Endothelial cell of hepatic sinusoid (primary cell): ENCODE data around the gene CNNM4.

Experiments used
- in situ Hi-C: cut with HindIII; loops from 2 replicates; pipeline ENCODE4 v1.10.0; 2017; ENCODE audit warnings: low sequenced_read_pairs

Gene CNNM4

GRCh38 chr2:96760036-96760985 is at the start of gene CNNM4:
Gene CNNM4 (plus strand): TSS chr2:96760902. CDS start chr2:96761000, 98 bp downstream.
- in situ Hi-C loops: no loop called here

- in situ Hi-C loops: no loop called here
These were observed 49.7 kb upstream of the CNNM4 start for GRCh38 chr2:96710985-96711384.

GRCh38 chr2:96715658-96716057 is 45.0 kb upstream of the CNNM4 start:
- in situ Hi-C loops: no loop called here

- in situ Hi-C loops: no loop called here
These were observed 44.3 kb upstream of the CNNM4 start for GRCh38 chr2:96716388-96716787.

- in situ Hi-C loops: no loop called here
These were observed 34.6 kb upstream of the CNNM4 start for GRCh38 chr2:96726131-96726530.

GRCh38 chr2:96727431-96727830 is 33.3 kb upstream of the CNNM4 start:
- in situ Hi-C loops: no loop called here

GRCh38 chr2:96729748-96730147 is 31.0 kb upstream of the CNNM4 start:
- in situ Hi-C loops: no loop called here

- in situ Hi-C loops: no loop called here
These were observed 30.5 kb upstream of the CNNM4 start for GRCh38 chr2:96730212-96730611.

GRCh38 chr2:96733931-96734330 is 26.8 kb upstream of the CNNM4 start:
- in situ Hi-C loops: no loop called here

GRCh38 chr2:96734880-96735583 is 25.7 kb upstream of the CNNM4 start:
- in situ Hi-C loops: no loop called here

GRCh38 chr2:96737251-96737650 is 23.5 kb upstream of the CNNM4 start:
- in situ Hi-C loops: no loop called here

GRCh38 chr2:96737831-96738230 is 22.9 kb upstream of the CNNM4 start:
- in situ Hi-C loops: no loop called here

GRCh38 chr2:96739076-96739632 is 21.5 kb upstream of the CNNM4 start:
- in situ Hi-C loops: no loop called here

- in situ Hi-C loops: no loop called here
These were observed 20.9 kb upstream of the CNNM4 start, which contains the start of gene LMAN2L for GRCh38 chr2:96739633-96740428. Gene LMAN2L (minus strand): TSS chr2:96740064. CDS start chr2:96740040, 24 bp downstream.

GRCh38 chr2:96747061-96747617 is 13.6 kb upstream of the CNNM4 start:
- in situ Hi-C loops: no loop called here

GRCh38 chr2:96751800-96752199 is 8.9 kb upstream of the CNNM4 start:
- in situ Hi-C loops: no loop called here

- in situ Hi-C loops: no loop called here
These were observed 6.9 kb upstream of the CNNM4 start for GRCh38 chr2:96753661-96754282.

GRCh38 chr2:96754317-96754716 is 6.4 kb upstream of the CNNM4 start:
- in situ Hi-C loops: no loop called here

GRCh38 chr2:96756788-96757476 is 3.8 kb upstream of the CNNM4 start:
- in situ Hi-C loops: loop anchor here (5.0 kb wide), 1 partner anchor 55 kb away; no protein-coding TSS in a partner anchor
